GOT3 (cell line): ENCODE measurements around the gene AURKB.
"Not testable (repeated sequence)": the region's sequence is repeated elsewhere in the genome, so short reads cannot be mapped to it uniquely, and the experiment has no call there.

Experiments used
- DNase-seq: peaks from one replicate; lab custom pipeline; 2025; ENCODE audit warnings: mixed read lengths; lab: John Stamatoyannopoulos, UW

Gene AURKB

GRCh38 chr17:8225813-8226535 lies 15.6 kb upstream of the AURKB start:
- DNase-seq, result peak; percentile 53

DNA sequence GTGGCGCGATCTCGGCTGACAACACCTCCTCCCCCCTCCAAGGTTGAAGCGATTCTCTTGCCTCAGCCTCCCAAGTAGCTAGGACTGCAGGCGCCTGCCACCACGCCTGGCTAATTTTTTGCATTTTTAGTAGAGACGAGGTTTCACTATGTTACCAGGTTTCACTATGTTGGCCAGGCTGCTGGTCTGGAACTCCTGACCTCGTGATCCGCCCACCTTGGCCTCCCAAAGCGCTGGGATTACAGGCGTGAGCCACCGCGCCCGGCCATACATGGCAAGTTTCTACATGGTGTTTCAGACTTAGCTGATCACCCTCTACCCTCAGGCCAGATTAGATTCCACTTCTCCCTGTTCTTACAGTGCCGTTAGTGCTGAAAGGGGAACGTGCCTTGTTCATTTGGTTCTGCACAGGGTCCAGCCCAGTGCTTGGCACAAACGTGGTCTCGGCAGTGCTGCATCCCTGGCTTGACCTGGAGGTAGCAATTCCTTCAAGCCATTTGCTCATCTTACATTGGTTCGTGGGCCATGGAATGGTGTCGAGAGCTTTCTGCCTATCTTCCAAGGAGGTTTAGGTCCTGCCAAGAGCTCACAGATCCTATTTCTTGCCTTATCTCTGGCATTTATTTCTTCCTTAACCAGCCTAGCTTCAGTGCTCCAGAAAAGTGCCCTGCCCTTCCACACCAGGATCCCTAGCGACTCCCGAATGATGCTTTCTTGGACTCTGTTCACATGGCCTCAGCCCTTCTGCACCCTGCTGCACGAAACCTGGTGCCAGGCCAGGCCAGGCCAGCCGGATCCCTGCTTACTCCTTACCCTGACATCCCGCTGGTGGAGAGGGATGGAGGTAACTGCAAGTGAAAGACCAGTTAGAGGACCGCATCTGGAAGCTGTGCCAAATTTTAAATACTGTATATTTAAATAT lies 14.8 kb upstream of the AURKB start:
- no peak for DNase-seq

GRCh38 chr17:8223356-8224126 lies 13.2 kb upstream of the AURKB start:
- DNase-seq, result peak; percentile 26

DNA sequence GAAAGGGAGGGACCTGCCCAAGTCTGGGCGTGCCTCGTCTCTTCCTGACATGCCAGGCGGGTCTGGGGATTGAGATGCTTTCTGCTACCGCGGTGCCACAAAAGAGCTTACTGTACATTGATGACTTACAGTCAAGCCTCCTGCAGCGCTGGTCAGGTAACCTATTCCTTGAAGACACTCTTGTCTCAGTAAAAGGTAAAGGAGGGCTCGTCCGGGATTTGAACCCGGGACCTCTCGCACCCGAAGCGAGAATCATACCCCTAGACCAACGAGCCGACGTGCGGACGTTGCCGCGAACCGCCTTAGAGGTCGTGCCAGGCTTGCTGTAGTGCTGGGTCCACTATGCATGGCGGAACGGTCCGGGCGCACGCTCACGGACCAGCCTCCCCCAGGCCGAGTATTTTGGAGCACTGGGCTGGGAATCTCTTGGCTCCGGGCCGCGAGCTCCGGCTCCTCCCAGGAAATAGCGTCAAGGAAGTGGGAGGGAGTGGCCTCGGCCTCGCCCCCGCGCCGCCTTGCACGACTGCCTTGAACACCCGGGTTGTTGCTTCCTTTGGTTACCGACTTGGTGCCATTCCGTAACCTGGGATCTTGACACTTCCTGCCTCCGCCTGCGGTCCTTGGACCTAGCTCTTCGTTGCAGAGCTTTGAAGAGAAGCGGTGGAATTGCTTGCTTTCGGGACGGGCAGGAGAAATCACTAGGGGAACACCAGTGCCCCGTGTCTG lies 12.4 kb upstream of the AURKB start:
- peak; percentile 85 for DNase-seq

- DNase-seq, result no peak
These were observed 11.9 kb upstream of the AURKB start for GRCh38 chr17:8222380-8222629.

DNA sequence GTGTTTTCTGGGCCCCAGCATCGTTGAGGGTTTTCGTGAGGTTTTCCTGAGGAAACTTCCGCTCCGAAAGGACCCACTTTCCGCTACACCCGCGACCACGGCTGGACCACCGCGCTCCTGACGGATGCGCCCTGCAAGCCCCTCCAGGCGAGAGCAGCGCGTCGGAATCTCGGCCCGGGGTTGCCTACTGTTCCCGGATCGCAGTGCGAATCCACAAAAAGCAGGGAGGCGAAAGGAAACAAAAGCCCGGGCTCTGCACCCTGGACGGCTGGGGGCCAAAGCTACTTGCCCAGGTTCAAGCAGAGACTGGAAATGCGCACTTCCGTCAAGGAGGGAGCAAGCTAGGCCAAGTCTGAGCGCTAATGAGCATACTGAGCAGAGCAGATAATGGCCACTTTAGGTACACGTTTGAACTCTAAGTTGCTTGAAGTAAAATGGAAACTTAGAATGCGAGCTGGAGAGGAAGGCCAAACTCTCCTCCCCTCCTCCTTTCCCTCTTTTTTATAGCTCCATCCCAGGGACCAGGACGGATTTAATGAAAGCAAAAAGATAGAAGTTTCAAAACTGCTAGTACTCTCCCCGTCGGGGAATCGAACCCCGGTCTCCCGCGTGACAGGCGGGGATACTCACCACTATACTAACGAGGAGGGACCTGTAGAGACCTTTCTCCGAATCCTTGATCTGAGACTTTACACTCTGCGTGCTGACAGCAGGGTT lies 11.4 kb upstream of the AURKB start:
- peak; percentile 70 for DNase-seq

DNA sequence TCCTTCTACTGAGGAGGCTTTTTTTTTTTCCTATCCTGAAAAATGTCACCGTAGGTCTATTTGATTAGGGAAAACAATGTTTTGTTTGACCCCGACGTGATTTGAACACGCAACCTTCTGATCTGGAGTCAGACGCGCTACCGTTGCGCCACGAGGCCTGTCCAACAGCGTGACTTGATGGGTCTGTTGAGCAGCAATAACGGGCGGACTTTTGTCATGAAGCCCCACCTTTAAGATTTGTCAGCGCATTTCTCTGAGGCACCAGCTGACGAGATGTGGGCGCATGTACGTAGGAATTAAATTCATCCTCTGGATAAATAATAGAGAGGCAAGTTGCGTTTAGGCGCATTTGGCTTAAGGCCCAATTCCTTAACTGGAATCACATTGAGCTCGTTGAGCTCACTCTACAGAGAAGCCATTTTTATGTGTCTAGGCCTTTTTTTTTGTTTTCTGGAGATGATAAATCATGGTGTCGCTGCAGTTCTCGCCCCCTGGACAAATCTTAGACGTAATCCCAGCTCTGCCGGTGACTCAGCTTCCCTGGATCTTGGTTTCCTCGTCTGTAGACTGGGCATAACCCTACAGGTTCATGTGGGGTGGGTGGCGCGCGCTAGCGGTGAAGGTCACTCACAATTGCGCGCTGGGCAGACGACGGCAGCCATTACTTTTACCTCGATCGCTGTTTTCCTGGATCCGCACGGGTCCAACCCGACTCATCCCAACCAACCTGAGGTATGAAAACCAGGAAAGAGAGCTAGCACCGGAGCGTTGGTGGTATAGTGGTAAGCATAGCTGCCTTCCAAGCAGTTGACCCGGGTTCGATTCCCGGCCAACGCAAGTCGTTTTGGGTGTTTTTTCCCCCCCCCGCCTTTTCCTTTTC lies 10.6 kb upstream of the AURKB start:
- peak; percentile 71 for DNase-seq

DNA sequence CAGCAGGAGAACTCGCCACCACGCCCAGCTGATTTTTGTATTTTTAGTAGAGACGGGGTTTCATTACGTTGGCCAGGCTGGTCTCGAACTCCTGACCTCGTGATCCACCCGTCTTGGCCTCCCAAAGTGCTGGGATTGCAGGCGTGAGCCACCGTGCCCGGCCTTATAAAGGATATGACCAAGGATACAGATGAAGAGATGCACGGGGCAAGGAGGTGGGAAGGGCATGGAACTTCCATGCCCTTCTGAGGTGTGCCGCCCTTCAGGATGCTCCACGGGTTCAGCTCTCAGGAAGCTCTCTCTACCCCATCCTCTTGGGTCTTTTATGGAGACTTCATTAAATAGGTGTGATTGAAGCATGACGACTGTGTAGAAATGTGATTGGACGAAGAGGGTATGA lies 3.6 kb upstream of the AURKB start:
- DNase-seq, result not testable (repeated sequence)

GRCh38 chr17:8212312-8213180 lies 2.2 kb upstream of the AURKB start:
- no peak for DNase-seq

- no peak for DNase-seq
These were observed 535 bp upstream of the AURKB start for GRCh38 chr17:8210761-8211458.

GRCh38 chr17:8206536-8206935 lies 3.8 kb downstream of the AURKB start:
- DNase-seq, result no peak

- DNase-seq, result no peak
These were observed 5.4 kb downstream of the AURKB start for GRCh38 chr17:8204761-8205555.

DNA sequence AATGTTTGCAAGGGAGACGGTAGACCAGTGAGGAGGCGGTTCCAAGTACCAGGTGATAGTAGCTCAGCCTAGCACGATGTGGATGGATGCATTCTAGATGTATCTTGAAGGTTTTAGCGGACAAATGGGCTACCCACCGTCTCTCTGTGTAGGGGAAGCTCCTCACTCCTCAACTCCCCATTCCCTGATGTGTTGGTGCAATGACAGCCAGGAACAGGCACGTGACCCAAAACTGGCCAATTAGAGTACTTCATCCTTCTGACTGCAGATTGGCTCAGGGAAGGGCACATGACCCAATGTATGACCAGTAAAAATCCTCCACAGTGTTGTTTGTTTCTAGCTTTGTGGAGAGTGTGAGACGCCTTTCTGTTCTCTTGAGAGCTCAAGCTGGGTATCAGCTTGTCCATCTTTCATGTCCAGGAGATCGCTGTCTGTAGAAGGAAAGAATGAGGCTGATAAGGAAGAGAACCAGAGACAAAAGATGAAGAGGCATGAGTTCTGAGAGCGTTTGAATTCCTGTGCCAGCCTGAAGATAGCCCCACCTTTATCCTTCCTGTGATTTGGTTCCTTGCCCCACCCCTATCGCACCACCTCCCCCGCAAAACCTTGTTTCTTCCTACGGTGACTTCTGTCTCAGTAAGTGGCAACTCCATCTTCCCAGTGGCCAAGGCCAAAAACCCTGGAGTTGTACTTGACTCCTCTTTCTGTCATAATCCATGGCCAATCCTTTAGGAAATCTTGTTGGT lies 18.1 kb downstream of the AURKB start:
- peak; percentile 37 for DNase-seq

DNA sequence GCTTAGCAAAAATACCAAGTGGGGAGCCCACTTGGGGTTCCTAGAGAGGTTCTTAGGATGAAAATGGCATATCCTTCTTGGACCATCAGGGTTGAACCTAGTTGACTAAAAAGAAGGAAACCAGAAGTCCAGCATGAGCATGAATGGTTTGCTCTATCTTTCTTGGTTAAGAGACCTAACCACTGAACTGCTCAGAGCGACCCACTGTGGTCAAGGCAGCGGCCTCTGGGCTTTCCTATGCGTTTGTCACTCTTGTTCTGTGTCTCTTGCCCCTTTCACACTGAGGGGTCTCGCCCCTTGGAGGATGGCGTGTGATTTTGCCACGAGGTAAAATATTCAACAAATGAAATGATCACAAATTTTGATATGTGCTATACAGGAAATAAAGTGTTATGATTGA lies 19.9 kb downstream of the AURKB start:
- no peak for DNase-seq

GRCh38 chr17:8189711-8190477 lies 20.5 kb downstream of the AURKB start, which contains the start of gene BORCS6:
Gene BORCS6, minus strand, starts transcription at chr17:8190180. Its CDS starts 40 bp downstream, at chr17:8190140.
- DNase-seq, result peak; percentile 83

GRCh38 chr17:8189041-8189710 lies 21.2 kb downstream of the AURKB start:
- DNase-seq, result no peak
